HG03354 (cell line): Measurements from ENCODE around the gene ZMYND12.
A peak's percentile ranks its signal among the peaks of the same experiment; 100 is the strongest.
"Not testable (repeated sequence)": the region's sequence is repeated elsewhere in the genome, so short reads cannot be mapped to it uniquely, and the experiment has no call there.

Source experiments
- ATAC-seq: cut with Tn5 transposase; IDR thresholded peaks from one replicate; pipeline ENCODE4 v1.9.1; 2021; ENCODE audit warnings: mild to moderate bottlenecking; ENCODE audit not compliant: unreplicated experiment, poor library complexity, severe bottlenecking

The ZMYND12 gene, protein sequence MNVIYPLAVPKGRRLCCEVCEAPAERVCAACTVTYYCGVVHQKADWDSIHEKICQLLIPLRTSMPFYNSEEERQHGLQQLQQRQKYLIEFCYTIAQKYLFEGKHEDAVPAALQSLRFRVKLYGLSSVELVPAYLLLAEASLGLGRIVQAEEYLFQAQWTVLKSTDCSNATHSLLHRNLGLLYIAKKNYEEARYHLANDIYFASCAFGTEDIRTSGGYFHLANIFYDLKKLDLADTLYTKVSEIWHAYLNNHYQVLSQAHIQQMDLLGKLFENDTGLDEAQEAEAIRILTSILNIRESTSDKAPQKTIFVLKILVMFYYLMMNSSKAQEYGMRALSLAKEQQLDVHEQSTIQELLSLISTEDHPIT

DNA sequence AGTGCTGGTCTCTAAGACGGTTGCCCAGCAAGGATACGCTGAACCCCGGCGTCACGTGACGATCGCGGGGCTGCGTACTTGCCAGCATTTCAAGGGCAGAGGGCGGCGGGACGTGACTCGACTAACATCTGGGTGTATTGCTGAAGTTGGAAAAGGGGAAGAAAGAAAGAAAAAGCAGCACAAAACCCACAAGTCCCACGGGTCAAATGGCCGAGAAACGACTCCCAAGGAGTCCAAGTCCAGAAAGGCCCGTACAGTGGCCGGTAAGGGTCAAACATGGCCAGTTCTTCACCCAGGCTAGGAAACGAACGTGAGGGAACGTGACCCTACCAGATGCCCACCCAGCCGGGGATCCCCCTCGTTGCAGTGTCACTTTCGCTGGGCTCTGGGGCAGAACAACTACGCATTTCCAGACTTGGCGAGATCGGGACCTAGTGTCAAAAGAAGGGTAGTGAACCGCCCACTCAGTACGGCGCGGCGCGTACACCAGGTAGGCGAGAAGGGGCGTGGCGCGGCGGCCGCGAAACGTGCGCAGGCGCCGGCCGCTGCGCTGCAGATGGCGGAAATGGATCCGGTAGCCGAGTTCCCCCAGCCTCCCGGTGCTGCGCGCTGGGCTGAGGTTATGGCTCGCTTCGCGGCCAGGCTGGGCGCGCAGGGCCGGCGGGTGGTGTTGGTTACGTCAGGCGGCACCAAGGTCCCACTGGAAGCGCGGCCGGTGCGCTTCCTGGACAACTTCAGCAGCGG, at the start of gene ZMYND12, which contains the start of gene PPCS:
TSS of gene ZMYND12 (minus strand) at position 13 of the 744 bp plus-strand sequence. CDS start 25 bp downstream, outside the sequence.
TSS of gene PPCS (plus strand) at position 534 of the 744 bp plus-strand sequence. CDS start at position 557, 23 bp downstream.
- ATAC-seq, result peak; percentile 91

DNA sequence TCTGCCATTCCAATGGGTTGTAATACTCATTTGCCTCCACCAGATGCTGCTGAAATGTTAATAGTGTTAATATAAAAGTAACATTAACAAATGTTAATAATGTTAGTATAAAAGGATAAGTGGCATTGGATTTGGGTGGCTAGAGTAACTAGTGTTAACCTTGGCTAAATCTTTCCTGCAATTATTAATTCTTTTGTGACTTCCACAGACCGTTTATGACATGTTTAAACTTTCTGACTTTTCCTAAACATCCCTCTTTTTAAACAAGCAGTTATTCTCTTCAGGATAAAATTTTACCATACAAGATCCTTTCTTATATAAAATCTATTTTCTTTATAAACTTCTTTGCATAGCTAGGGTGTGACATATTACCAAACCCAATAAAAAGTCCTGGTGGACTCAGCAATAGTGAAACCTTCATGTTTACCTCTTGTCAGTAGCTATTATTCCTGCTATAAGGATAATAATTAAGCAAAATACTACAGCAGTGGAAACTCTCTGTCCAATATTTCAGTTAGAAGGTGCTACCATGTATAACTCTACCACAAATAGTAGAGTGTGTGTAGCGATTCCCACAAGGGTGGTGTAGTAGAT, 48.8 kb upstream of the ZMYND12 start:
- ATAC-seq, result no peak

DNA sequence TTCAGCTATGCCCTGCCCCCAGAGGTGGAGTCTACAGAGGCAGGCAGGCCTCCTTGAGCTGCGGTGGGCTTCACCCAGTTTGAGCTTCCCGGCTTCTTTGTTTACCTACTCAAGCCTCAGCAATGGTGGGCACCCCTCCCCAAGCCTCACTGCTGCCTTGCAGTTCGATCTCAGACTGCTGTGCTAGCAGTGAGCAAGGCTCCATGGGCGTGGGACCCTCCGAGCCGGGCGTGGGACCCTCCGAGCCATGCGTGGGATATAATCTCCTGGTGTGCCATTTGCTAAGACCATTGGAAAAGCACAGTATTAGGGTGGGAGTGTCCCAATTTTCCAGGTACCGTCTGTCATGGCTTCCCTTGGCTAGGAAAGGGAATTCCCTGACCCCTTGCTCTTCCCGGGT, 46.2 kb upstream of the ZMYND12 start:
- not testable (repeated sequence) for ATAC-seq

DNA sequence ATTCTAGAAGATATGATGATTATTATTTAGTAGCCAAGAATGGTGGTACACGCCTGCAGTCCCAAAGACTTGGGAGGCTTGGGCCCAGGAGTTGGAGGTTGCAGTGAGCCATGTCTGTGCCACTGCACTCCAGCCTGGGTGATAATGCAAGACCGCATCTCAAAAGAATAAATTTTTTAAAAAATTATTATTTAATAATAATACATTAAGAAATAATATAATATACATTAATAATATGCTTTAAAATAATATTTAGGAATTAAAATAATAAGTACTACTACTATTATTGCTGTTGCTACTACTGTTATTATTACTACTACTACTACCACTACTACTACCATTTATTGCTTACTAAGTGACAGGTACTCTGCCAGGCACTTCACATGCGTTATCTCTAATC, 34.4 kb upstream of the ZMYND12 start:
- no peak for ATAC-seq

DNA sequence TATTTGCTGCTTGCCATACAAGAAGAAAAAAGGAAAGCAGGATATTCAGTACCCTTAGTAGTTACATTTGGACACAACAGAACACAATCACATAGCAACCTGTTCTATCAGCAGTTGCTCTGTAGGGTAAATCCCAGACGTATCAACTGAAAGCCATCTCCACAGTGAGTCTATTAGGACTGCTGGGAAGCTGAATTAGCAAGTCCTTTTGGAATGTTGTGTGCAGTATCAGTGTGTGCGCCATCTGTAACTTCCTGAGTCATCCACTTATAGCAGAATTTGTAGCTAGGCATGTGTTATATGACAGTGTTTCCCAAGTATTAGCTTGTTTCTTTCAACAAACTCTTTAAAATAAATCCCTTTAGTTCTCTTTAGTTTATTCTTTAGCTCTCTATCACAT, 28.6 kb upstream of the ZMYND12 start:
- ATAC-seq, result no peak

DNA sequence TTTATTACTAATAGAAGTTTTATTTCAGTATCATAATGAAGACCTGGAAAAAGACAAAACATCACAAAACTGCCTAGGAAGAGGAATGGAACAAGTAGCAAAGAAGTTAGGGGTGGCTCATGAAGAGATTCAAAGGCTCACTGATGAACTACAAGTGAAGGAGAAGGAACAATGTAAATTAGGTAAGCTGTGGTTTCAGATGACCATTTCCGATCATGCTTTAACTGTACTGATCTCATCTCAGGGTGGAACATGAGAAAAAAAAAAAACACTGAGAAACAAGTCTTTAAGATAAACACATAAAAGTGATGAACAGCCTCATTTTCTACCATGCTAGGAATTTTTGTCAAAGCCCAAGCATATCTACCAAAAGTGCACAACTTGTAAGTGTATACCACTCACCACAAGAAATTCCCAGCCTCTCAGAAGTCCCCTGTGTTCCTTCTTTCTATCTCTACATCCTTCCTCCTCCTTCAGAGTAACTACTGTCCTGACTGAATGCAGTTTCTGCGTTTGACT, 26.9 kb upstream of the ZMYND12 start:
- ATAC-seq, result no peak

DNA sequence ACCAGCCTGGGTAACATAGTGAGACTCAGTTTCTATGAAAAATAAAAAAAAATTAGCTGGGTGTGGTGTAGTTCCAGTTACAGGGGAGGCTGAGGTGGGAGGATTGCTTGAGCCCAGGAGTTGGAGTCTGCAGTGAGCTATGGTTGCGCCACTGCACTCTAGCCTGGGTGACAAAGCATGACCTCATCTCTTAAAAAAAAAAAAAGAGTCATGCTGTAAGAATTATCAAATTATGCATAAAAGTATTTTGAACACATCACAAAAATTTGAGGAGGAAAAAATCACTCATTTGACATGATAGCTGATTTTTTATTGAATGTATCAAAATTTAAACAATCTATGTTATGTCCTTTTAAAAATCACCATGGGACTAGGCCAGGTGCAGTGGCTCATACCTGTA, 25.1 kb upstream of the ZMYND12 start:
- no peak for ATAC-seq

DNA sequence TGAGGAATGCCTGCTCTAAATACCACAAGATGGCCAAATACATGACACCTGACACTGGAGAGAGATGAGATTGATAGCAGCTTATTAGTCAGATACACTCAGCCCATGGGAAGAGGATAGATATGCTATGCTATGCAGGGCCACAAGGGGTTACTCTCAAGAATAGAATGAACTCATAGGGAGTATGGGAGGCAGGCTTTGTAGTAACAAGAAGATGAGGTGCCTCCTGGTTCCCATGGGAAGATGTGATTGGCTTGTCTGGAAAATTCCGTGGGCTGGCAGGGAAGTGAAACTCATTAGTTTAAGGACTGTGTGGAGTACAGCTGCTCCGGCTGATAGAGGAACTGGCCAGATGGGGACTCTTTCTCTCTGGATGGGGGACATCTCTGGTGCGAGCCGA, 23.8 kb upstream of the ZMYND12 start:
- no peak for ATAC-seq

DNA sequence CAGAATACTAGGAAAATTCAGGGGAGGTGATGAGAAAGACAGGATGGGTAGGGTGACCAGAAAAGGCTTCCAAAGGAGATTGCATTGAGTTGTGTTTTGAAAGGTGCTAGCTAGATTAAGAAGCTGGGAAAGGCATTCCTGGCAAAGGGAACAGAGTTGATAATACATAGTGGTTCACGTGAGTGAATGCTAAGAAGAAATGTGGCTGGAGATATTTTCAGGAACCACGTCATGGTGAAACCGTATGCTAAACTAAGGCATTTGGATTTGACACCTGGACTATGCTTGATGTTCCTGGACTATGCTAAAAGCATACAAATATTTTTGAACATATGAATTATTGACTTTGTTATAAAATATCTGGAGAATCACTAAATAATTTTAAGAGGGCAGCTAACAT, 22.0 kb upstream of the ZMYND12 start:
- no peak for ATAC-seq

DNA sequence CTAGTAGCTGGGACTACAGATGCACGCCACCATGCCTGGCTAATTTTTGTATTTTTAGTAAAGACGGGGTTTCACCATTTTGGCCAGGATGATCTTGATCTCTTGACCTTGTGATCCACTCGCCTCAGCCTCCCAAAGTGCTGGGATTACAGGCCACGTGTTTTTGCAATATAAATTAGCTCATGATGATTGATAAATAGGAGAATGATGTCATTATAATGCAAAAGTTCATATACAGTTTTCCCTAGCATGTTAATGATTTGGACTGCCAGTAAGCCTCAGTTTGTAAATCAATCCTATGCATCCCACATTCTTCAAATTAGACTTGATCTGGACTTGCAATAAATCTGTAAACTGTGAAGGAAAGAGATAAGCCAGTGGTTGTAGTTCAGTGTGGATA, 21.5 kb upstream of the ZMYND12 start:
- not testable (repeated sequence) for ATAC-seq

DNA sequence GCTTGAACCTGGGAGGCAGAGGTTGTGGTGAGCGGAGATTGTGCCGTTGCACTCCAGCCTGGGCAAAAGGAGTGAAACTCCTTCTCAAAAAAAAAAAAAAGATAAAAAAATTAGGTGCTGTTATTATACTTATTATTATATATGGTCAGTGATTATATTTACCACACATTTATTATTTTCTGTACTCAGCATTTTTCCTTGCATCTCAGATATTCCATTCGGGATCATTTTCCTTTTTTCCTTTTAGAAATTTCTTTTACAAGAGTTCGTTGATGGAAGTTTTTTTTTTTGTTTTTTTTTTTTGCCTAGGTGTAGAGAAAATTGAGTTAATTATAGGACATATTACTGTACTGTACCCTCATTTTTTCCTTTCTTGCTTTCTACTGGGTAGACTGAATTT, 20.8 kb upstream of the ZMYND12 start:
- ATAC-seq, result no peak

DNA sequence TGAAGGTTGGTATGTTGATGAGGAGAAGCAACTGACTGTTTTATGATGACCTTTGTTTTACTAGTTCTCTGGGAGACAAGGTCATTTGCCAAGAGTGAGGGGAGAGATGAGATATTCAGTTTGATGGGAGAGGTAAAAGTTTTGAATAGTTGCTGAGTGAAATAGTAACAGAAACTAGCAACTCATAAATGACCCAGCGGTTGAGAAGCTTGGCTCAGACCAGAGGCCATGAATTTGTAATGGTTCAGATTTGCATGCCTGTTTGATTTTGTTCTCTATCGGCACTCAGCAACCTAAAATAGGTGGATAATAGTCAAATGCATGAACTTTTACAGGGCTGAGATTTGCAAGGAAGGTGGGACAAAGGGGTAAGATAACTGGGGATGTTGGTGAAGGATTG, 13.9 kb upstream of the ZMYND12 start:
- no peak for ATAC-seq

DNA sequence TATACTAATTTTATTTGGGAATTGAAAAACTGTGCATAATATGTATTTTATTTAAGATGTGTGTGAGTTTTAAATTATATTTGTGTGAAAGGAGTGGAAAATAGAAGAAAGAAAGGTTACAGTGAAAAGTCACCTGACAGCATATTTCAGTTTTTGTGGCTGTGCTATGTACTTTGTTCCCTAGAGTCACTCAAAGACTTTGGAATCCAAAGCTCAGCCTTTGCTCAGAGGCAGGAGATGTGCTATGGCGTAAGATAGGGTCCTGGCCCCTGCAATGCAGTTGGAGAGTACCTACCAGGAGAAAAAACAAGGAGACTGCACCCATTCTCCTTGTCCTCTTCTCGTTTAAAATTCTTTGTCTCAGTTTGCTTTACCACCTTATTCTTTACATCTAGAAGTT, 10.2 kb upstream of the ZMYND12 start:
- ATAC-seq, result no peak

DNA sequence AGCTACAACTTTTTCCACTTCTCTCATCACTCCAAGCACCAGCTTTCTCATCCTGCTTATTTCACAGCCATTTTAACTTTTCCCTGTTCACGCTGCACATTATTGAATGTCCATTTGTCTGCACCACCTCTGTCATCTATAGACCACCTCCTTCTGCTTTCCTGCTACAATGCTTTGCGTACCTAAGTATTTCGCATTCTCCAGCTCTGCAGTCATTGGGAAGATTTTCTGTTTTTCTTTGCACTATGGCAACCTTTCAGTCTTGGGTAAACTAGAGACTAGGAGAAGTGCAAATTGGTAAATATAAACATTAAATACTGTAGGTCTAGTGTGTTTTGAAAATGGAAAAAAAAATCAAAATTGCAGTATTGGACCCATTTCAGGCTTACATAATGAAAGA, 8.1 kb upstream of the ZMYND12 start:
- no peak for ATAC-seq

DNA sequence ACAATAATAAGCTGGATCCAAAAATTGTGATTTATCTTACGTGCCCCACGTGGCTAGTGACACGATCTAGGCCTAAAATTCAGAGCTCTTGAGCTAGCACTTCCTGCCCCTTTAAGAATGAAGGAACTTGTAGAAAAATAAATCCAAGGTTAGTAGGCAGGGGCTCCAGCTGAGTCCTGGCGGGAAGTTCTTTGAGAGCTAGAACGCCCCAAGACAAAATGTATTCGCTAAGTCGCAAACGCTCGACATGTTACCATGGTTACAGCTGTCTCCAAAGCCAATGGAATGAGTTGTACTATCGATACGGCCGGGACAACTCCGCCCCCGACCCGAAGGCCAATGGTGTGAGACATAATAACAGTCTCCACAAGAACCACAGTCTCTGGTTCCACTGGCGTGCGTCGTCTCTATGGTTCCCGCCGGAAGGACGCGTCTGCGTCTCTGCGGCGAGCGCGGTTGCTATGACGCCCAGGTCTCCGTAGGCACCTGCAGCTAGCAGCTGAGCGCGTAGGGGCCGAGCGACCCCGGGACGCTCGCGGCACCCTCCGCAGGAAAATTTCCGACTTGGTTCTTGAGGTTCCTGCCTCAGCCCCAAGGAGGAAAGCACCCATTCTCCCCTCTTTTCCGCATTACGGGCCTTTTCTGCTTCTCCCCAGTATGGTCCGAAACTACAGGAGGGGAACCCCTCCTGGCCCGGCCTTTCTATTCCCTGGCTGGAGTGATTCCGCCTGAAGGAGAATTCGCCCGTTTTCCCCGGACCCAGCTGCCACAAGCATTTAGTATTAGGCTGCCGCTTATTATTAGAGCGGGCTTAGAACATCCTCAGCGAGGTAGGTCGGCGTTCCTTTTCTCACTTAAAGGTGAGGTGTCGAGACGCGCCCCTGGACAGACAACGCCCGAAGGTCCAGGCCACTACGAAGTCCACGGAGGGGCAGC, 7.3 kb upstream of the ZMYND12 start, which contains the start of gene CCDC30:
TSS of gene CCDC30 (plus strand) at position 459 of the 936 bp plus-strand sequence. CDS start 17,266 bp downstream, outside the sequence.
- ATAC-seq, result peak; percentile 99

DNA sequence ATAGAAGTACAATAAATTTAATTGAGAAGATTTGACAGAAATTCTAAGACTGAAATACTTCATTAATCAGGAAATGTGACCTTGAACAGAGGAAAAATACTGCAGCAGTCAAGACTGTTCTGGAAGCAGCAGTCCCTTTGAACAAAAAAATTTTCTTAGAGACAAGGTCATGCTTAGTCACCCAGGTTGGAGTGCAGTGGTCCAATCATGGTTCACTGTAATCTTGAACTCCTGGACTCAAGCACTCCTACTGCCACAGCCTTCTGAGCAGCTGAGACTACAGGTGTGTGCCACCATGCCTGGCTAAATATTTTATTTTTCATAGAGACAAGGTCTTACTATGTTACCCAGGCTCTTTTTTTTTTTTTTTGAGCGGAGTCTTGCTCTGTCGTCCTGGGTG, 5.4 kb upstream of the ZMYND12 start:
- no peak for ATAC-seq

DNA sequence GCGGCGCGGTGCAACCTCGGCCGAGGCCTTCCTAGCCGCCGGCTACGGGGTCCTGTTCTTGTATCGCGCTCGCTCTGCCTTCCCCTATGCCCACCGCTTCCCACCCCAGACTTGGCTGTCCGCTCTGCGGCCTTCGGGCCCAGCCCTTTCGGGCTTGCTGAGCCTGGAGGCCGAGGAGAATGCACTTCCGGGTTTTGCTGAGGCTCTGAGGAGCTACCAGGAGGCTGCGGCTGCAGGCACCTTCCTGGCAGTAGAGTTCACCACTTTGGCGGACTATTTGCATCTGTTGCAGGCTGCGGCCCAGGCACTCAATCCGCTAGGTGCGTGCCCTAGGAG, 900 bp upstream of the ZMYND12 start:
- peak; percentile 73 for ATAC-seq

DNA sequence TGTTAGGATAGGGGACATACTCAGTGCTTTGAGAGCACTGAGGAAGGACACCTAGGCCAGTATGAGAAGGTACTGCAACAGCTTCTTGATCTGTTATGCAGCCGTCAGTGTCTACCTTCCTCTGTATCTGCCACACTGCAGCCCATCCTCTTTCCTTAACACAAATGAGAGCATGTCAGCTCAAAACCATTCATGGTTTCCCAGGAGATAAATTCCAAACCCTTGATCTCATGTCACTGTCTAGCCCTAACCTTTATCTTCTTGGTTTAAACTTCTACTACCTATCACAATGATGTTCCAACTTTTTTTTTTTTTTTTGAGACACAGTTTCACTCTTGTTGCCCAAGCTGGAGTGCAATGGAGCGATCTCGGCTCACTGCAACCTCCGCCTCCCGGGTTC, 1.4 kb downstream of the ZMYND12 start:
- ATAC-seq, result no peak

DNA sequence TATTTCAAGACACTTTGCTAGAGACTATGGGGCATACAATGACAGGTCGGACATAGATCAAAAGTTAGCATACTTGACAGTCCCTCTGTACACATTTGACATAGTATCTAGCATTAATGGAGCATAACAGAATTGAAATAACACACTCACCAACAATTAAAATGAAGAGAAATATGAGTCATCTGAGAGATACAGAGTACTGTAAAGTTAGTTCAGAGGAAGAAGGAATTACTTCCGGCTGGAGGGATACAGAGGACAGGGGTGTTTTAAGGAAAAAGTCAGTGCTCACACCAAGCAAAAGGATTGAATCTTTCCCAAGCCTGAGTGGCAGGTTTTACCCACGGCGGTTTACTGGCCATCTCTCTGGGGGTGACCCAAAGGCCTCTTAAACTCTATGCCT, 2.4 kb downstream of the ZMYND12 start:
- ATAC-seq, result no peak
